EH (cell line): ENCODE measurements around the gene TOGARAM1.
A peak's percentile ranks its signal among the peaks of the same experiment; 100 is the strongest.

Source experiments
- DNase-seq: peaks from one replicate; pipeline ENCODE4 v3.0.0-alpha.2; 2015; ENCODE audit warnings: low read depth

Gene TOGARAM1, protein sequence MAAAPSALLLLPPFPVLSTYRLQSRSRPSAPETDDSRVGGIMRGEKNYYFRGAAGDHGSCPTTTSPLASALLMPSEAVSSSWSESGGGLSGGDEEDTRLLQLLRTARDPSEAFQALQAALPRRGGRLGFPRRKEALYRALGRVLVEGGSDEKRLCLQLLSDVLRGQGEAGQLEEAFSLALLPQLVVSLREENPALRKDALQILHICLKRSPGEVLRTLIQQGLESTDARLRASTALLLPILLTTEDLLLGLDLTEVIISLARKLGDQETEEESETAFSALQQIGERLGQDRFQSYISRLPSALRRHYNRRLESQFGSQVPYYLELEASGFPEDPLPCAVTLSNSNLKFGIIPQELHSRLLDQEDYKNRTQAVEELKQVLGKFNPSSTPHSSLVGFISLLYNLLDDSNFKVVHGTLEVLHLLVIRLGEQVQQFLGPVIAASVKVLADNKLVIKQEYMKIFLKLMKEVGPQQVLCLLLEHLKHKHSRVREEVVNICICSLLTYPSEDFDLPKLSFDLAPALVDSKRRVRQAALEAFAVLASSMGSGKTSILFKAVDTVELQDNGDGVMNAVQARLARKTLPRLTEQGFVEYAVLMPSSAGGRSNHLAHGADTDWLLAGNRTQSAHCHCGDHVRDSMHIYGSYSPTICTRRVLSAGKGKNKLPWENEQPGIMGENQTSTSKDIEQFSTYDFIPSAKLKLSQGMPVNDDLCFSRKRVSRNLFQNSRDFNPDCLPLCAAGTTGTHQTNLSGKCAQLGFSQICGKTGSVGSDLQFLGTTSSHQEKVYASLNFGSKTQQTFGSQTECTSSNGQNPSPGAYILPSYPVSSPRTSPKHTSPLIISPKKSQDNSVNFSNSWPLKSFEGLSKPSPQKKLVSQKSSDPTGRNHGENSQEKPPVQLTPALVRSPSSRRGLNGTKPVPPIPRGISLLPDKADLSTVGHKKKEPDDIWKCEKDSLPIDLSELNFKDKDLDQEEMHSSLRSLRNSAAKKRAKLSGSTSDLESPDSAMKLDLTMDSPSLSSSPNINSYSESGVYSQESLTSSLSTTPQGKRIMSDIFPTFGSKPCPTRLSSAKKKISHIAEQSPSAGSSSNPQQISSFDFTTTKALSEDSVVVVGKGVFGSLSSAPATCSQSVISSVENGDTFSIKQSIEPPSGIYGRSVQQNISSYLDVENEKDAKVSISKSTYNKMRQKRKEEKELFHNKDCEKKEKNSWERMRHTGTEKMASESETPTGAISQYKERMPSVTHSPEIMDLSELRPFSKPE (N-terminal part only)

GRCh38 chr14:44961554-44962333 lies at the start of gene TOGARAM1, which contains the start of gene KLHL28:
TOGARAM1 (plus strand) TSS chr14:44962190; CDS start chr14:44962422, 232 bp downstream.
KLHL28 (minus strand) TSS chr14:44961947; CDS start chr14:44945928, 16,019 bp downstream.
- peak; percentile 100 for DNase-seq

DNA sequence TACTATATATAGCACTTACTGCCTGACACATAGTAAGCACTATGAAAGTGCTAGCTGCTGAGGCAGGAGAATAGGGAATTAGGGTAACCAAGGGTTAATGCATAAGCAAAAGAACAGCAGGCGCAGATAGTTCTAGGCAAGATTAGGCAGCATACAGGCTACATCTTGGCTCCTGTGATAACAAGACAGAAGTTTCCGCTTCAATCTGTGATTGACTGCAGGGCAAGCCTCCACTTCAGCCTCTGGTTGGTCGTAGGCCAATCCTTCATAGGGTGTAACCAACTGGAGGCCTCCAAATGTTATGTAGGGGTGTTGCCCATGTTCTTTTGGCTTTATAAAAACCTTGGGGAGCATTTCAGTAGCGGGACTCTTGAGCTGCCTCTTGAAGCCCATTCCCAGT lies 47.1 kb upstream of the TOGARAM1 start:
- peak; percentile 12 for DNase-seq

DNA sequence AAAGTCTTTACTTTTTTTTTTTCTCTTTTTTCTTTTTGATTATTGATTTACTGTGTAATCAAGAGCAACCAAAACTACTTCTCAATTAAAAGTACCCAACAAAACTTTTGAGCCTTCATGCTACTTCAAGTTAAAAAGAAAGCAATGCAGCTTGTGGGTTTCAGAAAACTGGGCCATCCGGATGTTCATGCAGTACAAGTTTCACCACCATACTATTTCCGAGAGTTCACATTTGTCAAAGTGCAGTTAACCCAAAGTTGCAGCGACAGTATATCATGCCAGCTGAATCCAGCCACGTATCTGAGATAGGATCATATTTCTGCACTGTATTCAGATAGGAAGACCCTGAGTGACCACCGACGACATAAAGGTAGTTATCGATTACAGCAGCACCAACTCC lies 33.2 kb upstream of the TOGARAM1 start:
- no peak for DNase-seq

DNA sequence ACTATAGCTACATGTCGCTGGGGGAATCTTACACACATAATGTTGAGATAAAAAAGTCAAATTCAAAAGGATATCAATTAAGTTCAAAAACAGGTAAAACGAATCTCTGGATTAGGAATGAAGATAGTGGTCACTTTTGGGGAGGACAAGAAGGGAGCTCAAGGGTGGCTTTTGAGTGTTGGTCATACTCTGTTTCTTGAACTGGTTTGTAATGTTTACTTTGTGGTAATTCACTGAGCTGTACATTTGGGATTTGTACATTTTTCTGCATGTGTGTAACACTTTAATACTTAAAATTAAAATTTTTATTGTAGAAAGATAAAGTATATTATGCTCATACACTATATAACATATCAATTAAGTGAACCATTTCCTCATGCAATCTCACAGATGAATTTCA lies 26.8 kb upstream of the TOGARAM1 start:
- no peak for DNase-seq

GRCh38 chr14:44937547-44937946 lies 24.4 kb upstream of the TOGARAM1 start:
- DNase-seq, result no peak

DNA sequence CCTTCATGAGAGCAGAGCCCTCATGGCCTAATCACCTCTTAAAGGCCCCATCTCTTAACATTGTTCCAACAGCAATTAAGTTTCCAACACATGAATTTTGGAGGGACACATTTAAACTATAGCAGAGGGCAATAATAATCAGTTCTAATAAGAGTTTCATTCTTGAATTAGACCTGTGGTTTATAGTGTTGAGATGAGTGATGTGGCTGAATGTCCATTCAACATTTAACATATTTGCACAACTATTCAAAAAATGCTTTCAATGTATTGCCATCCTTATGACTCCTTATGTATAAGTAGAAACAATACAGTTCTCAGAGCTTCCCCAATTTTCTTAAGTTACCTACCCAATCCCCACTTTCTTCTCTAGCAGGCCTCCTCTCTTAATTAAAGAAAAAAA lies 21.8 kb upstream of the TOGARAM1 start:
- no peak for DNase-seq

GRCh38 chr14:44940944-44941343 lies 21.0 kb upstream of the TOGARAM1 start:
- DNase-seq, result no peak

DNA sequence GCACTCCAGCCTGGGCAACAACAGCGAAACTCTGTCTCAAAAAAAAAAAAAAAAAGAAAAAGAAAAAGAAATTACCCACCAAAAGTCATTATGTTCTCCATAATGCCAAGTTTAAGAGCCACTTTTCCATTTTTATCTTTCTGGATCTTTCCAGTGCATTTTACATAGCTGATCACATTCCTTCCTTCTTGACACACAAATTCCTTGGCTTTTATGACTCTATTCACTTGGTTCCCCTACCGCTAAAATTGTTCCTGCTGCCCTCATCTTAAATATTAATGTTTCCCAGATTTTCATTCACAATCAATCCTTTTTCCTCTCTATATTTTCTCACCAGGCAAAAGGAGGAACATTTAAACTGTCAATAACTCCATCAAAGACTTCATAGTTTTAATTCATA lies 20.4 kb upstream of the TOGARAM1 start:
- peak; percentile 35 for DNase-seq

DNA sequence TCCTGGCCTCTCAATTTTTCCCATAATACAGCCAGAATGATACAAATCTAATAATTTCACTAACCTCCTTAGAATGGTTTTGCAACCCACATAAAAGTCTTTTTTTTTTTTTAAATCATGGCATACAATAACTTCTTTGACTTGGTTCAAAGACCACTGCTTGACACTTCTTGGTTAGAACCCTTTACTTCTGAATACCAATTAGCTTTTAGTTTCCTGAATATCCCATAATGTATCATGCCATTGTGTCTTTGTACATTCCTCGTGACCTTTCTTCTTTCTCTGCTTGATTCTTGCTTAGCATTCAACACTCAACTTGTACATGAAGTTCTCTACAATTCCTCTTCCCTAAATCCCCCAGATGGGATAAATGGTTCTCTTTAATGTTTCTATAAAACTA lies 19.6 kb upstream of the TOGARAM1 start:
- DNase-seq, result no peak

GRCh38 chr14:44944107-44944506 lies 17.9 kb upstream of the TOGARAM1 start:
- DNase-seq, result no peak

DNA sequence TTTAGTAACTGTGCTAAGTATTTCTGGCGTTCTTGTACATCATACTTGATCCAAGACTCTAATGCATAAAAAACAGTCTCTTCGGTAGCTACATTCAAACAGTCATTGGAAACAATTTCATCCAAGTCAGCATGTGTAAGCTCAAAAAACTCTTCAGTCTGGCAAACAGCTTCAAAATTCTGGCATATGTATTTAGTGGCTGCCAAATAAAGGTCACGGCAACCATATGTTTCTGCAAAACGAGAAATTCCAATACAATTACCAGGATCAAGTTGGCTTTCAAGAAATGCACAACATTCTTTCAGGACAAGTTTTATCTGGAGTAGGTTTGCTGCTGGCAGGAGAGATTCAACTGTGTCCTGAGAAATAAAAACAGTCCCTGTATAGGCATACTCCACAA lies 16.7 kb upstream of the TOGARAM1 start:
- peak; percentile 72 for DNase-seq

DNA sequence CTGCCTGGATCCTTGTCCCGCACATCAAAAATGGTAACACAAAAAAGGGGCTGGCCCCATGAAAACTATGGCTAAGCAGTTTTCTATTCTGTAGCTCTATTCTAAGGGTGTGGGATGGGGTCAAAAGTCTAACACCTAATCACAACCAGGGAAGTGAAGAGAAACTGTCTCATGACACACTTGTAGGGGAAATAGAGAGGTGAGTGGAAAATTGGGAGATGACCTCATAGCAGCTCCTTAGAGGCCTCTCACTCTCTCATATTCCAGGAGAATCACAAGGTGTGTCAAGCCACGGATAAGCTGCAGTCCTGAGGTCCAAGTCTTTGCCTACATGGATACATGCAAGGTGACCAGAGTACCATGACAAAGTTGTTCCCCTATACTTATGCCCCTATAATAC lies 10.9 kb upstream of the TOGARAM1 start:
- DNase-seq, result no peak

- no peak for DNase-seq
Measured at GRCh38 chr14:44952391-44953110, 9.4 kb upstream of the TOGARAM1 start.

DNA sequence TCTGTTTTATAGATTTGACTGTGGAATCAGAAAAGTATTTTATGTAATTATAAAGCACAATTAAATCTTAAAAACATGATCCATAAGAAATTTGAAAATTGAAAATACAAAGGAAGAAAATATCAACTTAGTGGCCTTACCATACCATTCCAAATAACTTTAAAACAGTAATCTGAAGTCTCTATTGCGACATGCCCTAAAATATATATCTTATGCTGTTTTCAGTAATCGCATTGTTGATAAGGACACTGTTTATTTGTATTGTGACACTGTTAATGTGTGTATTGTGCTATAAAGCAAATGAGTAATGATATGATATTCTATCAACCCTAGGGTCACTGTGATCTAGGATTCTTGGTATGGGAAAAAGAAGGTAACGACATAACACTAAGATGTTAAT lies 7.2 kb upstream of the TOGARAM1 start:
- no peak for DNase-seq

DNA sequence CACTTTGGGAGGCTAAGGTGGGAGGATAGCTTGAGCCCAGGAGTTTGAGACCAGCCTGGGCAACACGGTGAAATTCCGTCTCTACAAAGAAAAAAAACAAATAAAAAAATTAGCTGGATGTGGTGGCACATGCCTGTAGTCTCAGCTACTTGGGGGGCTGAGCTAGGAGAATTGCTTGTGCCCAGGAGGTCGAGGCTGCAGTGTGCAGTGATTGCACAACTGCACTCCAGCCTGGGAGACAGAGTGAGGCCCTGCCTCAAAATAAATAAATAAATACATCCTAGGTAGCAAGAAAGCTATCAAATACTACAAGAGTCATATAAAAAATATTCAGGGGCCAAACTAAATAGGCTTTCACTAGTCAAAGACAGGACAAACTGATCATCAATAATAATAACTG lies 6.5 kb upstream of the TOGARAM1 start:
- DNase-seq, result no peak

GRCh38 chr14:44956866-44957265 lies 5.1 kb upstream of the TOGARAM1 start:
- no peak for DNase-seq

DNA sequence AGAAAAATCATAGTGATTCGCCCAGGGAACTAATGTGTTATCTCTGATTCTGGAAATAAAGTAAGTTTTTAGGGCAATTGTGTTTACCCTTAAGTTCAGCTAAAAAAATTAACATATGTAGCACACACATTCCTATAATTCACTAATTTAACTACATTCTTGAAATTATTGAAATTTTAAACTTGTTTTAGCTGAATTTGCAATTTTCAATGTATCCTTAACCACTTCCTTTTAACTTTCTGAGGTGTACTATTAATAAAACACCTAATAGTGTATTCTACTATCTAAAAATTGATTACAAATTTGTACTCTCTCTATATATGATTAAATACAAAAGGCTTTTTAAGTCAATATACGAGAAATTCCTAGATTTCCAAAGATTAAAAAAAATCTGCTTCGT lies 2.5 kb upstream of the TOGARAM1 start:
- no peak for DNase-seq

- DNase-seq, result peak; percentile 17
Measured at GRCh38 chr14:44960146-44960545, 1.8 kb upstream of the TOGARAM1 start.

DNA sequence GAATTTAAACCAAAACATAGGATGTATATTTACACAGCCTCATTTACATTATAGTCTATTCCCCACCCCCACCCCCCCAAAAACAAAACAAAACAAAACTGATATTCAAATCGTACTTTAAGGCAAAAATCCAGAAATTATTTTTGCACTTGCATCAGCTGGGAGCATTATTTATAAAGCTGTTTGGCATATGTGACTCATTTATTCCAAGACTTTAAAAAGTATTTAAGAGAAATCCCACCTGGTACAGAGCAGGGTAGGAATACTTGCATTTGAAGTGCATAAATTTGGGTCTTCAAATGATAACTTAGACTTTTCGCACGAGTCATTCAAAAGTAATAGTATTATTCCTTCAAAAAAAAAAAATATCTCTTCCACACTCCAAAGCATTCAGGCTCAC lies 1.3 kb upstream of the TOGARAM1 start:
- DNase-seq, result no peak

DNA sequence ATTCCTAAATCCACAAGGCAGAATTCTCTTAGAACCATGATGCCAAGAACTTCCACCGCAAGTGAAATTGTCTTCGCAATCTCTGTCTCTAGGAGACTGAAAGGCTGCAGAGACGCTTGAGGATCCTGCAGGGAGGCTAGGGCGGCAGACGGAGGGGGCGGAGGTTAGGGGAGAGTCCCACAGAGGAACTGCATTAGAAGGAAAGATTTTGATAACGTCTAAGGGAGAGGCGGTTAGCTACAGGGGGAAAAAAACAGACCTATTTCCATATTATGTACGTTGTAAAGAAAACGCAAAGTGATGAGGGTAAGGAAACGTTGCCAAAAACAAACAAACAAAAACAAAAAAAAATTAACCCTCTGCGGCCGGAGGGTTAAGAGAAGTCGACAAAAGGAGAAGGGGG lies 838 bp upstream of the TOGARAM1 start:
- DNase-seq, result peak; percentile 72
